ENCODE measurements around the gene COL4A3. TPM values are rescaled to one million over a fixed set of nuclear protein-coding genes. Genes with fewer than 3 reads are reported as not detected.

The COL4A3 gene
- total and polyA plus RNA-seq, 2 donors (not counting 3 experiments of a cell fraction or from before 2014, with no cell fraction given), result not detected

GRCh38 chr2:227310756-227311110 lies 146.3 kb downstream of the COL4A3 start:
- H3K27me3 ChIP-seq (ENCODE audit: control insufficient read depth in 2 of 2, insufficient read depth in 2 of 2, low read length in 2 of 2), result peaks cover 0 to 2% of the 10 kb centered on the region in 2 experiments
- intact Hi-C loops (cut with micrococcal nuclease), result no loop called here
- FAIRE-seq, result no peak
- H3K9ac ChIP-seq (replicated peaks; ENCODE audit: extremely low read depth, insufficient read depth, low read length), result no peak overlapping the region
- H3K27ac ChIP-seq (ENCODE audit: insufficient read depth, low read depth, low read length), result no peak overlapping the region
- no peaks in the 10 kb centered on the region for H3K4me1 ChIP-seq (ENCODE audit: control insufficient read depth, extremely low read depth, insufficient read depth, low read length)
- H3K79me2 ChIP-seq (ENCODE audit: control insufficient read depth, insufficient read depth, low read length), result no peaks in the 10 kb centered on the region
- BruUV-seq (replicated peaks), result no TSS peak
- no peak for DNase-seq (ENCODE audit: low read depth, low spot score)
- no peaks in the 10 kb centered on the region for H3K9me1 ChIP-seq (replicated peaks; ENCODE audit: control insufficient read depth, extremely low read depth, insufficient read depth, low read length)
- H3K9me3 ChIP-seq (replicated peaks; ENCODE audit: control insufficient read depth, insufficient read depth, low read length), result no peaks in the 10 kb centered on the region
- no peak overlapping the region for H3K4me2 ChIP-seq (ENCODE audit: insufficient read depth, low read length)
- dilution Hi-C loops (cut with MboI; ENCODE audit: extremely low pct_ligation_motif_present, low sequenced_read_pairs), result no loop called here
- no peak overlapping the region for H3K4me3 ChIP-seq (replicated peaks in 1 of 3; ENCODE audit: insufficient read depth in 1 of 3, low read depth in 1 of 3, low read length in 3 of 3)
- CTCF ChIA-PET, result no interaction called here
- no peaks in the 10 kb centered on the region for H3K36me3 ChIP-seq (ENCODE audit: control insufficient read depth in 2 of 2, extremely low read depth in 1 of 2, insufficient read depth in 2 of 2, low read length in 2 of 2)
- H2AFZ ChIP-seq (ENCODE audit: low read depth, low read length), result no peak overlapping the region
- no peak for TF ChIP-seq MYC (IDR thresholded peaks at IDR 0.05; ENCODE audit: low read depth, low read length)
- no peak for TF ChIP-seq FOS (IDR thresholded peaks at IDR 0.05; ENCODE audit: borderline replicate concordance, insufficient read depth, low read length)
- TF ChIP-seq POLR2AphosphoS5 (IDR thresholded peaks at IDR 0.05; ENCODE audit: insufficient read depth, low read depth, low read length), result no peak
- TF ChIP-seq JUN (IDR thresholded peaks at IDR 0.05; ENCODE audit: borderline replicate concordance, insufficient read depth, insufficient read length, low read depth), result no peak
- TF ChIP-seq MAX (IDR thresholded peaks at IDR 0.05; ENCODE audit: insufficient read depth, insufficient read length), result no peak
- TF ChIP-seq POLR2A (IDR thresholded peaks at IDR 0.05; ENCODE audit: low read depth, low read length), result no peak
- TF ChIP-seq GATA2 (IDR thresholded peaks at IDR 0.05; ENCODE audit: insufficient read depth, insufficient read length, low read depth, low read length), result no peak
- TF ChIP-seq CTCF (IDR thresholded peaks at IDR 0.05; ENCODE audit: extremely low read depth in 1 of 2, insufficient read depth in 1 of 2, low read depth in 1 of 2, low read length in 2 of 2), result no peak
- TF ChIP-seq EZH2 (IDR thresholded peaks at IDR 0.05; ENCODE audit: borderline replicate concordance, low read depth, low read length, severe bottlenecking), result no peak
- H4K20me1 ChIP-seq (replicated peaks; ENCODE audit: control insufficient read depth, extremely low read depth, insufficient read depth, low read length), result no peaks in the 10 kb centered on the region
- POLR2A ChIA-PET, result no interaction called here
